BLaER1 (cell line): ENCODE results near the gene MEA1.
A peak's percentile ranks its signal among the peaks of the same experiment; 100 is the strongest.

Source experiments
- H3K27ac ChIP-seq: shearing (Covaris generic); formaldehyde crosslinking; 2 replicates; pipeline ENCODE4 v1.8.1; 2022
- H3K27me3 ChIP-seq: shearing (Covaris generic); formaldehyde crosslinking; 2 replicates; pipeline ENCODE4 v1.8.1; 2022
- H3K36me3 ChIP-seq: shearing (Covaris generic); formaldehyde crosslinking; 2 replicates; pipeline ENCODE4 v1.8.1; 2022
- H3K4me1 ChIP-seq: shearing (Covaris generic); formaldehyde crosslinking; 2 replicates; pipeline ENCODE4 v1.8.1; 2022
- H3K4me2 ChIP-seq: shearing (Covaris generic); formaldehyde crosslinking; 2 replicates; pipeline ENCODE4 v1.8.1; 2022
- H3K4me3 ChIP-seq: shearing (Covaris generic); formaldehyde crosslinking; 2 replicates; pipeline ENCODE4 v1.8.1; 2022
- H3K9ac ChIP-seq: shearing (Covaris generic); formaldehyde crosslinking; 2 replicates; pipeline ENCODE4 v1.8.1; 2022
- H3K9me3 ChIP-seq: shearing (Covaris generic); formaldehyde crosslinking; 2 replicates; pipeline ENCODE4 v1.8.1; 2022
- H4K20me1 ChIP-seq: shearing (Covaris generic); formaldehyde crosslinking; 2 replicates; pipeline ENCODE4 v1.8.1; 2022
- Cebpa-rat ChIP-seq: shearing (Covaris generic); IDR thresholded peaks from 2 replicates; pipeline ENCODE4 v1.8.1; 2022

The MEA1 gene

DNA sequence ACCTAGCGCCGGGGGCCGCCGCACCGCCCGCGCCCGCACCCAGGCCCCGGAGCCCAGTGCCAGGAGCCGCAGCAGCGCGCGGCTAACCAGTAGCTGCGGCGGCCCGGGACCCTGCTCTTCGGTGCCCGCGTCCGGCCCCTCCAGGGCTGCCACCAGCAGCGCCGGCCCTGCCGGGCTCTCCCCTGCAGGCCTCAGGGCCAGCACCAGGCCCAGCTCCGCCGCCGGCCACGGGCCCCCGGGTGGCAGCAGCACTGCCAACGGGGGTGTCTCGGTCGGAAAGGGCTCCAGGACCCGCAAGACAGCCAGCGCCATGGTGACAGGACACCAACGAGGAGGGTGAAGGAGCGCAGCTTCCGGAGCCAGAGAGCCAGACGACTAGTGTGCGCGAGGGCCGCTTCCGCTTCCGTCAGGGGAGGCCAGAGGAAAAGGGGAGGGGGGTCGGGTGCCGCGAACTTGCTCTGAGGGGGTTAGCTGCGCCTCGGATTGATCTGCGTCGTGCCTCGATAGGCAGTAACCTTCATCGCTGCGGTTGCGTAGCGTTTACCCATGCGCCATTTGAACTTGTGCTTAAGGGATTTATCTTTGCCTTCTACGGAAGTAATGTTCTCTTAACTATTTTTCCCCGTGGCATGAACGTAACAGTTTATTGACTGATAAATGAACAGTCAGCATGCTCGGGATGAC lies 34.8 kb downstream of the MEA1 start, which contains the start of gene PEX6:
Gene PEX6, minus strand, starts transcription at position 343 of the 684 bp plus-strand sequence. Its CDS starts 31 bp downstream, at position 312.
- Histone ChIP-seq H3K4me1 (peaks cover 42% of the 10 kb centered on the region), H3K4me3 (peak within 1 kb of the TSS; percentile 98)

GRCh38 chr6:42978487-42978838 lies 35.3 kb downstream of the MEA1 start:
- peak overlapping the region; percentile 95 for H3K27ac ChIP-seq
- H3K9ac ChIP-seq = peak overlapping the region; percentile 96
- no peaks in the 10 kb centered on the region for H3K27me3 ChIP-seq
- H3K4me1 ChIP-seq = peaks cover 37% of the 10 kb centered on the region
- no peaks in the 10 kb centered on the region for H3K9me3 ChIP-seq
- peak overlapping the region; percentile 96 for H3K4me2 ChIP-seq
- peak overlapping the region; percentile 98 for H3K4me3 ChIP-seq
- H3K36me3 ChIP-seq = peaks cover 19% of the 10 kb centered on the region
- TF ChIP-seq Cebpa-rat = no peak
- peaks cover 12% of the 10 kb centered on the region; the same call in 1 of the 2 replicates for H4K20me1 ChIP-seq

More for the DNA sequence above, 34.8 kb downstream of the MEA1 start, which contains the start of gene PEX6:
- Histone ChIP-seq H3K27ac (peak within 1 kb of the TSS; percentile 95), H3K9ac (peak within 1 kb of the TSS; percentile 96), H4K20me1 (peaks cover 7% of the 10 kb centered on the region; the same call in 1 of the 2 replicates), H3K4me2 (peak within 1 kb of the TSS; percentile 96), H3K9me3 (no peaks in the 10 kb centered on the region), H3K27me3 (no peaks in the 10 kb centered on the region), H3K36me3 (peaks cover 14% of the 10 kb centered on the region)
- TF ChIP-seq Cebpa-rat = no peak

- TF ChIP-seq Cebpa-rat = no peak
- H3K4me3 ChIP-seq = no peak overlapping the region
- no peaks in the 10 kb centered on the region for H3K9me3 ChIP-seq
- H3K4me1 ChIP-seq = peaks cover 30% of the 10 kb centered on the region
- no peak overlapping the region for H3K27ac ChIP-seq
- no peaks in the 10 kb centered on the region for H3K27me3 ChIP-seq
- H4K20me1 ChIP-seq = peaks cover 14% of the 10 kb centered on the region; the same call in 1 of the 2 replicates
- no peak overlapping the region for H3K9ac ChIP-seq
- H3K4me2 ChIP-seq = no peak overlapping the region
- H3K36me3 ChIP-seq = peaks cover 46% of the 10 kb centered on the region
Measured at GRCh38 chr6:42974919-42975505, 38.7 kb downstream of the MEA1 start.

GRCh38 chr6:42973926-42974325 lies 39.8 kb downstream of the MEA1 start:
- no peak overlapping the region for H3K27ac ChIP-seq
- no peak overlapping the region for H3K4me3 ChIP-seq
- peaks cover 57% of the 10 kb centered on the region for H3K36me3 ChIP-seq
- H3K4me2 ChIP-seq = no peak overlapping the region
- peaks cover 14% of the 10 kb centered on the region; the same call in 1 of the 2 replicates for H4K20me1 ChIP-seq
- H3K9ac ChIP-seq = no peak overlapping the region
- TF ChIP-seq Cebpa-rat = no peak
- peaks cover 27% of the 10 kb centered on the region for H3K4me1 ChIP-seq
- no peaks in the 10 kb centered on the region for H3K9me3 ChIP-seq
- no peaks in the 10 kb centered on the region for H3K27me3 ChIP-seq

GRCh38 chr6:42971746-42972327 lies 41.9 kb downstream of the MEA1 start:
- Histone ChIP-seq H4K20me1 (peaks cover 9% of the 10 kb centered on the region; the same call in 1 of the 2 replicates), H3K36me3 (peaks cover 73% of the 10 kb centered on the region), H3K9ac (no peak overlapping the region), H3K4me2 (no peak overlapping the region), H3K9me3 (no peaks in the 10 kb centered on the region), H3K4me3 (no peak overlapping the region), H3K27ac (no peak overlapping the region), H3K27me3 (no peaks in the 10 kb centered on the region), H3K4me1 (peaks cover 11% of the 10 kb centered on the region)
- no peak for TF ChIP-seq Cebpa-rat

GRCh38 chr6:42970871-42971612 lies 42.7 kb downstream of the MEA1 start:
- Histone ChIP-seq H3K27me3 (no peaks in the 10 kb centered on the region), H3K4me2 (no peak overlapping the region), H3K4me3 (no peak overlapping the region), H3K36me3 (peaks cover 81% of the 10 kb centered on the region), H3K9ac (no peak overlapping the region), H3K27ac (no peak overlapping the region), H3K4me1 (peaks cover 4% of the 10 kb centered on the region; the same call in 1 of the 2 replicates), H4K20me1 (peaks cover 9% of the 10 kb centered on the region; the same call in 1 of the 2 replicates), H3K9me3 (no peaks in the 10 kb centered on the region)
- no peak for TF ChIP-seq Cebpa-rat

- no peak for TF ChIP-seq Cebpa-rat
- H3K27ac ChIP-seq = no peak overlapping the region
- no peak overlapping the region for H3K4me2 ChIP-seq
- H3K9ac ChIP-seq = no peak overlapping the region
- H4K20me1 ChIP-seq = peaks cover 9% of the 10 kb centered on the region; the same call in 1 of the 2 replicates
- no peaks in the 10 kb centered on the region for H3K9me3 ChIP-seq
- peaks cover 4% of the 10 kb centered on the region; the same call in 1 of the 2 replicates for H3K4me1 ChIP-seq
- H3K4me3 ChIP-seq = no peak overlapping the region
- H3K36me3 ChIP-seq = peaks cover 90% of the 10 kb centered on the region
- no peaks in the 10 kb centered on the region for H3K27me3 ChIP-seq
Measured at GRCh38 chr6:42969934-42970333, 43.8 kb downstream of the MEA1 start.

DNA sequence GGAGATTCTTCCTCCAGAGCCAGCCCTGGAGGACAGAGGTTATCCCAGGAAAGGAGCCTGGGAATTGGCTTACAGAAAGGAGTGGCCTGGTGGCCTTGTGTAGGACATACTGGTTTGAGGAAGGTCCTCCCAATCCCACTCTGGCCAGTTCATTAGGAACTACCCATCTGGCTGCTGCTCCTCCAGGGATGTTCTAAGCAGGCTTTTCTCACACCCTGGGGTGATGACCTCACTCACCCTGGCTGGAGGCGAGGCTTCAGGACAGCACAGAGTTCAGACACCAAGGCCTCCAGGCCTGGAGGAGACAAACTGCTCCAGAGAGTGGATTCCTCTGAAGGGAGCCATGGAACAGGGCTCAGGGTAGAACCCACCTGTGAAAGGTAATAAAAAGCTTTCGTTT lies 44.3 kb downstream of the MEA1 start:
- H4K20me1 ChIP-seq = peaks cover 9% of the 10 kb centered on the region; the same call in 1 of the 2 replicates
- H3K27ac ChIP-seq = no peak overlapping the region
- peaks cover 90% of the 10 kb centered on the region for H3K36me3 ChIP-seq
- H3K9ac ChIP-seq = no peak overlapping the region
- H3K9me3 ChIP-seq = no peaks in the 10 kb centered on the region
- peaks cover 4% of the 10 kb centered on the region; the same call in 1 of the 2 replicates for H3K4me1 ChIP-seq
- no peaks in the 10 kb centered on the region for H3K27me3 ChIP-seq
- no peak for TF ChIP-seq Cebpa-rat
- no peak overlapping the region for H3K4me3 ChIP-seq
- H3K4me2 ChIP-seq = no peak overlapping the region

GRCh38 chr6:42968783-42969182 lies 45.0 kb downstream of the MEA1 start:
- Histone ChIP-seq H4K20me1 (peaks cover 5% of the 10 kb centered on the region; the same call in 1 of the 2 replicates), H3K36me3 (peaks cover 92% of the 10 kb centered on the region), H3K9me3 (no peaks in the 10 kb centered on the region)

More at GRCh38 chr6:42968783-42969182, 45.0 kb downstream of the MEA1 start:
- Histone ChIP-seq H3K9ac (no peak overlapping the region), H3K27ac (no peak overlapping the region), H3K27me3 (no peaks in the 10 kb centered on the region), H3K4me3 (no peak overlapping the region), H3K4me1 (peaks cover 4% of the 10 kb centered on the region; the same call in 1 of the 2 replicates), H3K4me2 (no peak overlapping the region)
- TF ChIP-seq Cebpa-rat = no peak
